Renal cortical epithelial cell (primary cell): ENCODE measurements around the gene LMLN. TPM values are rescaled to one million over a fixed set of nuclear protein-coding genes. Genes with fewer than 3 reads are reported as not detected.
"Not testable (repeated sequence)": the region's sequence is repeated elsewhere in the genome, so short reads cannot be mapped to it uniquely, and the experiment has no call there.

Experiments
- DNase-seq: peaks from one replicate; pipeline ENCODE4 v3.0.0-alpha.2; 2011; ENCODE audit warnings: low read depth
- total RNA-seq: library from RNA; depleted of rRNA; stranded (reverse); fragments of >200 nt; gene quantifications from 2 replicates; pipeline ENCODE4 v1.2.3, GENCODE V29; 2014

LMLN gene
- total RNA-seq, 1 donor from 2014 or later, result 18.2 TPM

DNA sequence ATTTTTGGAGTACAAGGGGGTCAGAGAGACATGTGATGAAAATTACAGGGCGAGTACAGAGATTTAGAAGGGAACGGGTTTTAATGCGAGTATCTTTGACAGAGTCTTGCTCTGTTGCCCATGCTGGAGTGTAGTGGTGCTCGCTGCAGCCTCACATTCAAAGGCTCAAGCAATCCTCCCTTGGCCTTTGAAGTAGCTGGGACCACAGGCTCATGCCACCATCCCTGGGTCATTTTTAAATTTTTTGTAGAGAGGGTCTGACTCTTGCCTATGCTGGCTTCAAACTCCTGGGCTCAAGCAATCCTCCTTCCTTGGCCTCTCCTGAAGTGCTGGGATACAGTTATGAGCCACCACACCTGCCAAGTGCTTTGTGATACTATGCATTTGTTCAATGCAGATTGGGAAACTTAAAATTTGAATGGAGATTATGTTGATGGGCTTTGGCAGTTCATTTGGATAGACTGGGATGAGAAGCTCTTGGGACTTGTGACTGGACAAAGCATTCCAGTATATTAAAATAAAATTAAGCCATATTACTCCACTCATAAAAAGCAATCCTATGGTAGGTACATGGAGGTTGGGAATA lies 4.0 kb upstream of the LMLN start:
- DNase-seq, result no peak

DNA sequence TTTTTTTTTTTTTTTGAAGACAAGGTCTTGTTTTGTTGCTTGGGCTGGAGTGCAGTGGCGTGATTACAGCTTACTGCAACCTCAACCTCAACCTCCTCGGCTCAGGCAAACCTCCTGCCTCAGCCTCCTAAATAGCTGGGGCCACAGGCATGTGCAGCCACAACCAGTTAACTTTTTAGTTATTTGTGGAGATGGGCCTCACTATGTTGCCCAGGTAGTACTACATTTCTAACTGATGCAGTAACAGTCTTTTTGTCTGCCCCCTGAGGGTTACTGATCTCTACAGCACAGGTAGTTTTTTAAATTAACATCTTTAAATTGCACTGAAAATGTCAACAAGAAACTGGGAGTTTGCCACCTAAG lies 3.4 kb upstream of the LMLN start:
- DNase-seq, result no peak

DNA sequence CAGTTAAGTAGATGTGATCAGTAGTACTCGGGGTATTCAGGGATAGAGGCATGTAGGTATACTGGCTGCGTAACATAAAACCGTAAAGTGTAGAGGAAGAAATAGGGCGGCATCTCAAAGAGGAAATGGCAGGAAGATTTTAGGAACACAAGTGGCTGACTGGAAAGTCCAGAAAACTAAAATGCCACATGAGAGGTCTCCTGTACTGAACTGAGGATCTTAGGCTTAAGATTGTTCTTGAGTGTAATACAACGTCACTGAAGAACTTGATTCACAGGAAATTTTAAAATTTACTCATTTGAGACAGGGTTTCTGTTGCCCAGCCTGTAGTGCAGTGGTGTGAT lies 2.3 kb upstream of the LMLN start:
- no peak for DNase-seq

DNA sequence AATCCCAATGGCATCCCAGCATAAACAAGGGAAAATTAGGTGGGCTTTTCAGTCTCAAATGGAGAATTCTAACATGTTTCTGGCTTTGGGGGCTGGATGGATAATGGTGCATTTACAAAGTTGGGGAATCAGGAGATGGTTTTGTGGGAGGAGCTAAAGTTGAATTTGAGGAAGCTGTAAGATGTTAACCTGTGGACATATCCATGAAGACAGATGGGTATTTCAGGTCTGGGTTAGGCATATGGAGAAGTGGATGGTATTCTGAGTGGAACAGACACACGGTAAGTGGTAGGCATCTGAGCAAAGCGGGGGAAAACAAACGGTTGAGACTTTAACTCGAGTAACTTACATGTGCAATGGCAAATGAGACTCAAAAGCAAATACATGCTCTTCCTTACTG lies 1.7 kb upstream of the LMLN start:
- DNase-seq, result no peak

DNA sequence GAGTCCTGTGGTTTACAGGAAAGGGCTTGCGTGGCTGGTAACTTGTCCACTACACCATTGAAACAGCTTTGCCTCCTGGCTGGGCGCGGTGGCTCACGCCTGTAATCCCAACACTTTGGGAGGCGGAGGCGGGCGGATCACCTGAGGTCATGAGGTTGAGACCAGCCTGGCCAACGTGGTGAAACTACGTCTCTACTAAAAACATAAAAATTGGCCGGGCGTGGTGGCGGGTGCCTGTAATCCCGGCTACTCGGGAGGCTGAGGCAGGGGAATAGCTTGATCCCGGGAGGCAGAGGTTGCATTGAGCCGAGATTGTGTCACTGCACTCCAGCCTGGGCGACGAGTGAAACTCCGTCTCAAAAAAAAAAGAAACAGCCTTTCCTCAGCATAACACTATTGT lies 1.2 kb upstream of the LMLN start:
- not testable (repeated sequence) for DNase-seq

DNA sequence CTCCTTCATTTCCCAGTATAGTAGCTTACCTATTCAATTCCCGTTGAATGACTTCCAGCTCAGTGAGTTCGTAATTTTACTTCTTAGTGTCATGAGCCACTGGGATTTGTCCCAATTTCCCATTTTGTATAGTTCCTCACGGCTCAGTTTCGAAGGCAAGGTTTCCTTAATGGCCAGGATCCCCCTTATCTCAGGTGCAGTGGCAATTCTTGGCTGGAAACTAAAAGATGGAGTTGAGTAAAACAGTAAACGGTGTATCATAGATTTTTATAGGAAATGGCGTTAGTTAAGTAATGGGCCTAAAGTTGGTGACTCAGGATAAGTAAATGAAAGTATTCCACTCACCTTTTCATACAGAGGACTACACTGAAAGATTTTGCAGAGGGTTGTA lies 522 bp upstream of the LMLN start:
- no peak for DNase-seq

DNA sequence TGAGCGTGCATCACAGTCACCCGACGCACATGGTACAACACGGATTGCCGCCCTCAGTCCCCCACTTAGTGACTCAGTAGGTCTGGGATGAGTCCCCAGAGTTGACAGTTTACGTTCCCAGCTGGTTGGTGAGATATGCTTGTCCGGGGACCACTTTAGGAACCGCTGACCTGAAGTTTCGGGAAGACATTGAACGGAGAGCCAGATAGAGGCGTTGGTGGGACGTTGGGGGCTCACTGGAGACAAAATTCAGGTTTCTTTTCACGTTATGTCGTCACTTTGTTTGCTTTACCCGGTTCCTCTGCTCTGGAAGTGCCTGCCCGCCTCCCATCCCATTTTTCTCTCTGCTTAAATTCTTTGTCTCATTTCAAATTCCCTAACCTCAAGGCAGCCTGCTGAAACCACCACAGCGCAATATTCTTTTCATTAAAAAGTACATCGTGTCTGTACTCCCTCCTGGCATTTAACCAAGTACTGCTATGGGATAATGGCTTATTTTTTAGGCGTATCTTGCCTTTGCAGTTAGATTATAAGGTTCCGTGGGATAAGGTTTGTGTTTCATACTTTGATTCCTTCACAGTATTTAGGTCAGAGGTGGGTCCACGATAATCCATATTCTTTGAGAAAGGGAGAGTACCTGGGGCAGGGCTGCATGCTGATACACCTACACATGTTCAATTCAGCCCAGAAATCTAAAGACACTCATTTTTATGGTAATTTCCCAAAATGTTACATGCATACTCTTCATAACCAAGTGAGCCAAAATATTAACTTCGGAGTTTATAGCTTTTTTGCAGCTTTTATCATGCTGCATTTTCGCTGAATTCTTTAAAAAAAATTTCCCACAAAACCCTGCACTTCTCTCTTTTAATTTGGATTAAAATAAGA lies 921 bp downstream of the LMLN start:
- DNase-seq, result no peak

DNA sequence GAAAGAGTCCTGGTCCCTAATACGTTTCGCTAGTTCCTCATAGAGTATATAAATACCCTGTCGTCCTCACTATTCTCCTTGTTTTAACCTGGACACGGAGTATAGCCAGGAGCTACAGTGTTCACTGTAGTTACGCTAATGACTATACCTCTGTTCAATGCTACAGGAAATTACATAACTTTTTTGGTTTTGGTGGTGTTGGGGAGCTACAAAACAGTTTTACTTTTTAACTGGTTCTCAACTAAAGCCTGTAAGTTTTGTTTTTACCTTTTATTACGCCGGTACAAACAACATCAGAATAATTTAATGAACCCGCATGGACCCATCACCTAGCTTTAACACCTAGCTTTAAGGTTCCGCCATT lies 1.5 kb downstream of the LMLN start:
- DNase-seq, result no peak

DNA sequence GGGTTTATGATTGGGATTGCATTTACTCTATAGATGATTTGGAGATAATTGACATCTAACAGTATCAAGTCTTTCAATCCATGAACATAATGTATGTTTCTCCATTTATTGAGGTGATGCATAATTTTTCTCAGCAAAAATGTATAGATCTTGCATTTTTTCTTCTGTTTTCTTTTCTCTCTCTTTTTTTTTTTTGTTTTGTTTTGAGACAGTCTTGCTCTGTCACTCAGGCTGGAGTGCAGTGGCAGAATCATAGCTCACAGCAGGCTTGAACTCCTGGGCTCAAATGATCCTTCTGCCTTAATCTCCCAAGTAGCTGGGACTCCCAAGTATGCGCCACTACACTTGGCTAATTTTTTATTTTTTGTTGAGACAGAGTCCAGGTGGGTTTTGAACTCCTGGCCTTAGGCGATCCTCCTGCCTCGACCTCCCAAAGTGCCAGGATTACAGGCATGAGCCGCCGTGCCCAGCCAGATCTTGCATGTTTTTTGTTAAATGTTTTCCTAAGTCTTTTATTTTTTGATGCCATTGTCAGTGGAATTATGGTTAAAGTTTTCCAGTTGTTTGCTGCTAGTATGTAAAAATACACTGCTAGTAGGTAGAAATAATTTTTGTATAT lies 3.1 kb downstream of the LMLN start:
- no peak for DNase-seq

DNA sequence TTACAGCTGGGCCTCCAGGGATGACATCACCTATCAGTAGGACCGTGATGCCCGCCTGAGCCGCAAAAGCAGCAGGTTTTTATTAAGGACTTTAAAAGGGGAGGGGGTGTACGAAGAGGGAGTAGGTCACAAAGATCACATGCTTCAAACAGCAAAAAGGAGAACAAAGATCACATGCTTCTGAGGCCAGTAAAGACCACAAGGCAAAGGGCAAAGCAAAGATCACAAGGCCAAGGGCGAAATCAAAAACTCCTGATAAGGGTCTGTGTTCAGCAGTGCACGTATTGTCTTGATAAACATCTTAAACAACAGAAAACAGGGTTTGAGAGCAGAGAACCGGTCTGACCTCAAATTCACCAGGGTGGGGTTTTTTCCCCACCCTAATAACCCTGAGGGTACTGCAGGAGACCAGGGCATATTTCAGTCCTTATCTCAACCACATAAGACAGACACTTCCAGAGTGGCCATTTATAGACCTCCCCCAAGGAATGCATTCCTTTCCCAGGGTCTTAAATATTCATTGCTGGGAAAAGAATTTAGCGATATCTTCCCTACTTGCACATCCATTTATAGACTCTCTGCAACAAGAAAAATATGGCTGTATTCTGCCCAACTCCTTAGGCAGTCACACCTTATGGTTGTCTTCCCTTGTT lies 7.4 kb downstream of the LMLN start:
- DNase-seq, result not testable (repeated sequence)

DNA sequence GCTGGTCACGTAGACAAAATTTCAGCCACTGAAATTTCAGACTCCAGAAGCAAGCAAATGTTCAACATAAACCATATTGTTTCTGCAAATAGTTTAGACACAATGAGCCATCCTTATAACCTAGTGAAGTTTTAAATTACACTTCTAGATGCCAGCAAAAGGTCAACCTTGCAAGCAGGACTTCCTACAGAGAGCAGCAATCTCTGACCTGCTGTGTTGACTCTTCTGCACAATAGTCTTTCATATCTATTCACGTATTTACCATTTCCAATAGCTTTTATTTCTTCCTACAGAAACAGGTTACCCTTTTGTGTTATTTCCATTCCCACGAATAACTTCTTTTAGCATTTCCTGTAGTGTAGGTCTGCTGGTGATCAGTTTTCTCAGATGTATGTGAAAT lies 10.6 kb downstream of the LMLN start:
- DNase-seq, result no peak

DNA sequence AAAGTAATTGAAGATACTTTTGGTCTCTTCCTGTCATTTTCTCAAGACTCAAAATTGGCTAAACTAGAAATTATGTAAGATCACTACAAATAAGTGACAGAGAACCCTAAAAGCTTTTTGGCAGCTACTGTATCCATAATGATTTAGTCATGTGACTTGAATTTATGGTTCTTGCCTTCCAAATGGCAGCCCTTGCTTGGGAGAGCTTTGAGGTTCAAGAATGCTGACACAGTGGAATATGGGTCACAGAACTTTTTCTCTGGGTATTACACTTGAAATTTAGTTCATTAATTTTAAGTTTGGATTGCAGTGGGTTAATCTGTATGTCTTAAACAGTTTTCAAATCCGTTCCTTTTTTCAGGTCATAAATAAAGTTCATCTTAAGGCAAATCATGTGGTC lies 14.0 kb downstream of the LMLN start:
- DNase-seq, result no peak

DNA sequence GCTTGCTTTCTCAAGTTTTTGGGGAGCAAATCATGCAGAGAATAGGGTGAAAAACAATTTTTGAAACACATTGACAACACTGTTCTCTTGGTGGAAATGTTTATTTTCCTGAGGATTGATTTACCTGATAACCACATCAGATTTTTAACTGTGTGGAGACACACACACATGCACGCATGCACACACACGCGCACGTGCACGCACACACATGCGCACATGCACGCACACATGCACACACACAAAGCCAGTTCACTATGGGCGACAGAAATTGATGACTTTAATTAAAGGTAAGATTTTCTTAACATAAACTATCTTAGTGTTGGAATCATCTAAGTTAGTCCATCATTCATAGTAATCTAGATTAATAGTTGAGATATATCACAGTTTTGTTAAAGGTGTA lies 15.3 kb downstream of the LMLN start:
- no peak for DNase-seq

DNA sequence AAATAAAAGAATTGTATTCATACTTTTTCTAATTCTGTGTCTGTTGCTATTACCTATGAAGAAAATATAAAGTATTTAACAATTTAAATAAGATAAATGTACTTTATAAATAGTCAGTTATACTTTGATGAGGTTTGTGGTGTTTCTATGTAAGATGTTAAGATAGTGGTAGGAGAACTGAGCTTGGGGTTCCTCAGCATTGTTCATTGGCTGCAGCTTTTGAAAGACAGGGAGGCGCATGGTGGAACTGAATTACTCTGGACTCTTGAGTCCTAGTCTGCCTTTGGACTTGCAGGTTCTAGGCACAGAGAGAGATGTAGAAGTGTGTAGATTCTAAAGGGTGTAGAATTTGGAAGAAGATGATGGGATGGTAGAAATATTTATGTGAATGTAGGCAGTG lies 23.1 kb downstream of the LMLN start:
- no peak for DNase-seq

DNA sequence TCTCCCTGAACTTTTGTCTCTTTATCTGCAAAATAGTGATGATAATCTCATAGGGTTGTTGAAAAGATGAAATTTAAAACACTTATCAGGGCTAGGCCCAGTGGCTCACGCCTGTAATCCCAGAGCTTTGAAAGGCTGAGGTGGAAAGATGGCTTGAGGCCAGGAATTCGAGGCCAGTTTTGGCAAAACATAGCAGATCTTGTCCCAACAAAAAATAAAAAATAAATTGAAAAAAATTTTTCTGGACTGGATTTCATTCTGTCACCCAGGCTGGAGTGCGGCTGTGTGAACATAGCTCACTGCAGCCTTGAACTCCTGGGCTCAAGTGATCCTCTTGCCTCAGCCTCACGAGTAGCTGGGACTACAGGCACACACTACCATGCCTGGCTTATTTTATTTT lies 29.6 kb downstream of the LMLN start:
- DNase-seq, result no peak

DNA sequence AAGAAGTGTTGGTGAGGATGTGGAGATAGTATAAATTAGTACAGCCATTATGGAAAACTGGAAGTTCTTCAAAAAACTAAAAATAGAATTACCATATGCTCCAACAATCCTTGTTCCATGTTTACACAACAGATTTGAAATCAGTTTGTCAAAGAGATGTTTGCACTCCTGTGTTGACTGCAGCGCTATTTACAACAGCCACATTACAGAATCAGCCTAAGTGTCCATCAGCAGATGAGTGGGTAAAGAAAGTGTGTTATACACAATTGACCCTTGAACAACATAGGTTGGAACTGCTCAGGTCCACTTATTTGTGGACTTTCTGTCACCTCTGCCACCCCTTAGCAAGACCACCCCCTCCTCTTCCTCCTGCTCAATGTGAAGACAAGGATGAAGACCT lies 34.7 kb downstream of the LMLN start:
- DNase-seq, result no peak

DNA sequence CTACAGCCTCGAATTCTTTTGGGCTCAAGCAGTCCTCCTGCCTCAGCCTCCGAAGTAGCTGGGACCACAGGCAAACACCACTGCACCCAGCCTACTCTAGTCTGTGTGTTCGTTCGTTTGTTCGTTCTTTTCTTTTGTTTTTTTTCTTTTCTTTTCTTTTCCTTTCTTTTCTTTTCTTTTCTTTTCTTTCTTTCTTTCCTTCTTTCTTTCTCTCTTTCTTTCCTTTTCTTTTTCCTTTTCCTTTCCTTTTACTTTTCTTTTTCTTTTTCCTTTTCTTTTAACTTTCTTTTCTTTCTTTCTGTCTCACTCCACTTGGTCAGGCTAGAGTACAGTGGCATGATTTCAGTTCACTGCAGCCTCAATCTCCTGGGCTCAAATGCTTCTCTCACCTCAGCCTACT lies 36.8 kb downstream of the LMLN start:
- DNase-seq, result no peak

DNA sequence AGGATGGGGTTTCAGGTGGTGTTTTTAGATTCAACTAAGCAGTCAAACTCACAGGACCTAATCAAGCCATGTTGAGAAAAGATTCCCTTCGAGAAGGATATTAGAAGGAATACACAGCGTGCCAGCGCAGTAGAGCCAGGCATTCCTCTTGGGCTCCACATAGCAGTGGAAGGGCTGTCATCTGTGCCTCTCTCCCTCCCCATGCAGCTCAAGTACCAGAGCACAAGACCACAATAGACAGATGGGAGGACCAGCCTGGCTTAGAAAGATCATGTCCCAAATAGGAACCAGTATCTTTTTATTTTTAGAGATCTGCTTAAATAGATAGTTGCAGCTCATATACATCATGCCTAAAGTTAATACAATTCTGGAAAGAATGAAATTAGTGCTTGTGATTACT lies 37.9 kb downstream of the LMLN start:
- DNase-seq, result no peak

DNA sequence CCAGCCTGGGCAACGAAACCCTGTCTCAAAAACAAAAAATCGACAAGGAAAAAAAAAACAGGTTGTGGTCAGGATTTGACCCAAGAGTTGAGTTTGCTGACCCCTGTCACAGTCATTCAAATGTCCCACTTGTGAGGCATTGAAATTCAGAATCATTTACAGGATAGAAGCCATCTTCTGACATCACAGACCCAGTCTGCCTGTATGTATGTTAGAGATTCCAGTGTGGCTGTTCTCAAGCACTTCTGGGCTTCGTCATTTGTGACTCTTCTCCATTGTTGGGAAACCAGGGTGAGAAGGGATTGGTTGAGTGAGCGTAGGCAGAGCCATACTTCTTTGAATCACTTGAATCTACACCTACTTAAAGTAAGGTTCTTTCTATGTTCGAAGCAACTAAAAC lies 57.1 kb downstream of the LMLN start:
- DNase-seq, result peak; percentile 4

DNA sequence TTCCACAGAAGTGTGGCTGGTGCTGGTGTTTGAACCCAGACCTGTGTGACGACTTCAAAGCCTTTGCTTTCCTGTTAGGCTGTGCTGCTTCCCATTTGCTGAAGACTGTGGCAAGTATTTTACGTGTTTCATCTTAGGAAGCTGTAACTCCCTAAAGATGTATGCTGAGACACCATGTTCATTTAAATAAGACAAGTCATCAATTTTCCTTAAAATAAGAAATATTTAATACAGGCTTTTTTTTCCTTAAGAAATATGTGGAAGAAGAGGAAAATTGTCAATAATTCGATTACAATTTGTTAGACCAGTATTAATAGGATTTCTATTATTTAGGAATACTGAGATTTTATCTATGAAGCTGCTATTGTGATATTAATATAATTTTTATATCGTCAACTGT lies 58.4 kb downstream of the LMLN start:
- DNase-seq, result no peak

DNA sequence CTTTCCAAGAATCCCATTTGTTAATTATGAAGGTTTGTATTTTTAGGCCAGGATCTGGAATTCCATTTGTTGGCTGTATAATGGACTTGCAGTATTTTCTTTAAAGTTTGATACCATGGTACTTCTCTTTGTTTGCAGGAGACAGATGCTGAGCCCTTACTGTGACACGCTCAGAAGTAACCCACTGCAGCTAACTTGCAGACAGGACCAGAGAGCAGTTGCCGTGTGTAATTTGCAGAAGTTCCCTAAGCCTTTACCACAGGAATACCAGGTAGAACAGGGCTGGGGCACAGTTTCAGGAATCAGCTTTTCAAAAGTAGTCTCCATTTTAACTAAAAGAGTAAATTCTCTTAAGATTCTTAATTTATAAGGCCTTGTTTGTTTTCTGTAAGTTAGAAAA lies 59.1 kb downstream of the LMLN start:
- DNase-seq, result no peak

DNA sequence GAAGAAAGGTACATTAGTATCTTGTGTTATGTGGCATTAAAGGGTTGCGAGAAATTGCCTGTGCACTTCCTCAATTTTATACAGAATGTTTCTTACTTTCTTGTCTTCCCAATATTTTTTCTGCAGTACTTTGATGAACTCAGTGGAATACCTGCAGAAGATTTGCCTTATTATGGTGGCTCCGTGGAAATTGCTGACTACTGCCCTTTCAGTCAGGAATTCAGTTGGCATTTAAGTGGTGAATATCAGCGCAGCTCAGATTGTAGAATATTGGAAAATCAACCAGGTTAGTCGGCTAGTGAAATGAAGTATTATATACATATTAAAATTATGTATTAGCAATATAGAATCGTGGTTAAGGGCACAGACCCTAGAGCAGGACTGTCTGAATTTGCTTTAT lies 61.3 kb downstream of the LMLN start:
- DNase-seq, result no peak

DNA sequence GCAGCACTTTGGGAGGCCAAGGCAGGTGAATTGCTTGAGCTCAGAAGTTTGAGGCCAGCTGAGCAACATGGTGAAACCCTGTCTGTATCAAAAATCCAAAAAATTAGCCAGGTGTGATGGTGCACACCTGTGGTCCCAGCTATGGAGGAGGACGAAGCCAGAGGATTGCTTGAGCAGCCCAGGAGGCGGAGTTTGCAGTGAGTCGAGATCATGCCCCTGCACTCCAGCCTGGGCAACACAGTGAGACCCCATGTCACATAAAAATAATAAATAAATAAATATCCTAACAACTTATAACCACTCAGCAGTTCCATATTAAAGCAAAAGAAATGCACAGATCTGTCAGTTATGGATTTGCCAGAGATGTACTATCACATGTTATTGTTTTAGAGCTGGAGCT lies 62.6 kb downstream of the LMLN start:
- DNase-seq, result no peak
